Heart left ventricle (tissue), 13 donors: ENCODE results near the gene GALNT10.

Source experiments
- POLR2A ChIP-seq, 2 donors: fragments of 450-650 bp; IDR thresholded peaks; one replicate each; pipeline ENCODE4 v1.6.1; 2017; ENCODE audit warnings: antibody characterized with exemption in 2 of 2, mild to moderate bottlenecking in 2 of 2, moderate library complexity in 2 of 2
- TF ChIP-seq, protein P1 (sequence below), 12 donors: fragments of 200-600 bp; sonication (generic) in 4 of 12; IDR thresholded peaks; one replicate each; pipeline versions ENCODE4 v1.5.0 to v1.8.0; 2018 to 2022; ENCODE audit warnings: antibody characterized with exemption in 12 of 12, mild to moderate bottlenecking in 5 of 12
- donor health status: ischemic (EF 13 %, LVEDD 7.1; RV severe dilation, severe dysfunction).
- donor health status: DM: no; HTN: yes; CAD: no.
- donor health status: DM: no; HTN: no; CAD: no.
- donor health status: ischemic (EF 25% LVEDD 6.9; RV normal size, moderate dysfunction).
- donor health status: ischemic (EF 25% LVEDD 5.7; RV mildly dilated, moderate dysfunction).
- donor health status: ischemic (EF 35%, LVEDD 5.7; RV mildly dilated, moderate dysfunction).
- donor health status: nonischemic (EF 11% LVEDD 7.7; RV severe dilation, severe dysfunction).
- donor health status: DM: yes; HTN: yes; CAD: no.
- donor health status: PGD.
- donor health status: ischemic (EF 29% LVEDD 5.4; RV normal size, mild dysfunction).
- donor health status: nonischemic (EF 23%, LVEDD 6.1; RV moderate dilation, normal function).

DNA sequence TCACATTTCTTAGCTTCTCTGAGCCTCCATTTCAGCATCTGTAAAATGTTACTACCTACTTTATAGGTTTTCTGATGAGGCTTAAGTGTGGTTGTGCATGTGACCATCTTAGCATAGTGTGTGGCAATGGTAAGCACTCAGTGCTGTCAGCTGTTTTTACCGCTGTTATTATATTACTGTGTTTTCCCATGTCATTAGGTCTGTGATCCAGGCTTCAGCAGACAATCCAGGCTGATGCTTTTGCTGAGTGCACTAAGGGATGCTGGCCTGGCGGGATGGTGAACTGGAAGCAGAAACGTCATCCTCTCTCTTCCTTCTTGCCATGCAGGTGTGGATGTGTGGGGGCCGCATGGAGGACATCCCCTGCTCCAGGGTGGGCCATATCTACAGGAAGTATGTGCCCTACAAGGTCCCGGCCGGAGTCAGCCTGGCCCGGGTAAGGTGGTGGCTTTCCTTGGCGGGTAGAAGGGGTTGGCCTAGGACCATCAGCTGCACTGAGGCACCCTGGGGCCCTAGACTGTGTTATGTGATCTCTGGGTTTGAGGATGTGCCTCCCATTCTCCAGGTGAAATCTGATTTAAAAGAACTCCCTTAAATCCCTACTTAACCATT lies 213.3 kb downstream of the GALNT10 start:
- TF ChIP-seq, protein P1, sequence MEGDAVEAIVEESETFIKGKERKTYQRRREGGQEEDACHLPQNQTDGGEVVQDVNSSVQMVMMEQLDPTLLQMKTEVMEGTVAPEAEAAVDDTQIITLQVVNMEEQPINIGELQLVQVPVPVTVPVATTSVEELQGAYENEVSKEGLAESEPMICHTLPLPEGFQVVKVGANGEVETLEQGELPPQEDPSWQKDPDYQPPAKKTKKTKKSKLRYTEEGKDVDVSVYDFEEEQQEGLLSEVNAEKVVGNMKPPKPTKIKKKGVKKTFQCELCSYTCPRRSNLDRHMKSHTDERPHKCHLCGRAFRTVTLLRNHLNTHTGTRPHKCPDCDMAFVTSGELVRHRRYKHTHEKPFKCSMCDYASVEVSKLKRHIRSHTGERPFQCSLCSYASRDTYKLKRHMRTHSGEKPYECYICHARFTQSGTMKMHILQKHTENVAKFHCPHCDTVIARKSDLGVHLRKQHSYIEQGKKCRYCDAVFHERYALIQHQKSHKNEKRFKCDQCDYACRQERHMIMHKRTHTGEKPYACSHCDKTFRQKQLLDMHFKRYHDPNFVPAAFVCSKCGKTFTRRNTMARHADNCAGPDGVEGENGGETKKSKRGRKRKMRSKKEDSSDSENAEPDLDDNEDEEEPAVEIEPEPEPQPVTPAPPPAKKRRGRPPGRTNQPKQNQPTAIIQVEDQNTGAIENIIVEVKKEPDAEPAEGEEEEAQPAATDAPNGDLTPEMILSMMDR (IDR thresholded peaks at IDR 0.05), result no peak
- TF ChIP-seq POLR2A (IDR thresholded peaks at IDR 0.05), result no peak
